H9 (cell line): Measurements from ENCODE around the gene ADCY4. TPM values are rescaled to one million over a fixed set of nuclear protein-coding genes. Genes with fewer than 3 reads are reported as not detected.

Experiments used
- DNase-seq: peaks from one replicate; pipeline ENCODE4 v3.0.0-alpha.2; 2017
- H2AFZ ChIP-seq: one replicate; pipeline ENCODE4 v1.6.1; 2013; ENCODE audit warnings: mild to moderate bottlenecking, low read length, control low read depth, moderate library complexity
- H2AK5ac ChIP-seq: 2 replicates; pipeline ENCODE4 v1.6.1; 2013; ENCODE audit warnings: low read length, control low read depth, mixed read lengths; ENCODE audit not compliant: insufficient read length
- H2BK120ac ChIP-seq: one replicate; pipeline ENCODE4 v1.6.1; 2013; ENCODE audit warnings: low read depth, mild to moderate bottlenecking, low read length, control low read depth, inconsistent platforms; ENCODE audit not compliant: poor library complexity, severe bottlenecking
- H2BK12ac ChIP-seq: 2 replicates; pipeline ENCODE4 v1.6.1; 2013; ENCODE audit warnings: low read length, control low read depth, mixed read lengths, low read depth; ENCODE audit not compliant: insufficient read length
- H2BK15ac ChIP-seq: 2 replicates; pipeline ENCODE4 v1.6.1; 2013; ENCODE audit warnings: low read depth, low read length, control low read depth
- H2BK20ac ChIP-seq: one replicate; pipeline ENCODE4 v1.6.1; 2013; ENCODE audit warnings: low read depth, mild to moderate bottlenecking, low read length, control low read depth, inconsistent platforms; ENCODE audit not compliant: poor library complexity, severe bottlenecking
- H2BK5ac ChIP-seq: 2 replicates; pipeline ENCODE4 v1.6.1; 2013; ENCODE audit warnings: low read length, control low read depth, mixed read lengths; ENCODE audit not compliant: insufficient read length
- H3K14ac ChIP-seq: 2 replicates; pipeline ENCODE4 v1.6.1; 2013; ENCODE audit warnings: low read length, control low read depth; ENCODE audit not compliant: insufficient read depth
- H3K18ac ChIP-seq: 2 replicates; pipeline ENCODE4 v1.6.1; 2013; ENCODE audit warnings: low read depth, mild to moderate bottlenecking, mixed read lengths, low read length, control low read depth; ENCODE audit not compliant: insufficient read length
- H3K23ac ChIP-seq: 2 replicates; pipeline ENCODE4 v1.6.1; 2013; ENCODE audit warnings: low read length, control low read depth, mixed read lengths, low read depth; ENCODE audit not compliant: insufficient read length
- H3K23me2 ChIP-seq: 2 replicates; pipeline ENCODE4 v1.6.1; 2013; ENCODE audit warnings: low read depth, mild to moderate bottlenecking, mixed read lengths, low read length, control low read depth; ENCODE audit not compliant: insufficient read length, poor library complexity, severe bottlenecking
- H3K27ac ChIP-seq: 2 replicates; pipeline ENCODE4 v1.5.1; 2013; ENCODE audit warnings: low read length, control low read depth, mixed read lengths, low read depth; ENCODE audit not compliant: insufficient read length
- H3K27me3 ChIP-seq: 2 replicates; pipeline ENCODE4 v1.6.1; 2013; ENCODE audit warnings: low read length, control low read depth, inconsistent platforms; ENCODE audit not compliant: insufficient read depth
- H3K4ac ChIP-seq: 2 replicates; pipeline ENCODE4 v1.6.1; 2013; ENCODE audit warnings: low read depth, mild to moderate bottlenecking, control low read depth, inconsistent platforms, low read length, moderate library complexity
- H3K4me1 ChIP-seq: 2 replicates; pipeline ENCODE4 v1.6.1; 2013; ENCODE audit warnings: low read length, control low read depth, inconsistent platforms; ENCODE audit not compliant: insufficient read depth
- H3K4me2 ChIP-seq: 2 replicates; pipeline ENCODE4 v1.6.1; 2013; ENCODE audit warnings: low read length, control low read depth, mixed read lengths; ENCODE audit not compliant: insufficient read length, insufficient read depth
- H3K56ac ChIP-seq: 2 replicates; pipeline ENCODE4 v1.6.1; 2013; ENCODE audit warnings: low read depth, mild to moderate bottlenecking, mixed read lengths, low read length, control low read depth; ENCODE audit not compliant: insufficient read length
- H3K79me1 ChIP-seq: 2 replicates; pipeline ENCODE4 v1.6.1; 2013; ENCODE audit warnings: low read depth, mild to moderate bottlenecking, moderate library complexity, low read length, control low read depth, inconsistent platforms; ENCODE audit not compliant: insufficient read depth, poor library complexity, severe bottlenecking
- H3K79me2 ChIP-seq: 2 replicates; pipeline ENCODE4 v1.6.1; 2013; ENCODE audit warnings: low read length, control low read depth, inconsistent platforms; ENCODE audit not compliant: insufficient read depth
- H3K9ac ChIP-seq: 2 replicates; pipeline ENCODE4 v1.6.1; 2013; ENCODE audit warnings: low read length, control low read depth, mixed read lengths; ENCODE audit not compliant: insufficient read length; ENCODE audit errors: extremely low read depth
- H3K9me3 ChIP-seq: one replicate; pipeline ENCODE4 v1.6.1; 2013; ENCODE audit warnings: low read depth, low read length, inconsistent platforms; ENCODE audit not compliant: control insufficient read depth
- H3T11ph ChIP-seq: one replicate; pipeline ENCODE4 v1.6.1; 2013; ENCODE audit warnings: mild to moderate bottlenecking, low read length, control low read depth, inconsistent platforms
- H4K20me1 ChIP-seq: one replicate; pipeline ENCODE4 v1.6.1; 2013; ENCODE audit not compliant: control insufficient read depth, insufficient read length, insufficient read depth
- H4K5ac ChIP-seq: 2 replicates; pipeline ENCODE4 v1.6.1; 2013; ENCODE audit warnings: low read depth, mild to moderate bottlenecking, mixed read lengths, low read length, control low read depth; ENCODE audit not compliant: insufficient read length
- H4K8ac ChIP-seq: replicated peaks from 2 replicates; pipeline ENCODE4 v1.6.1; 2013; ENCODE audit warnings: low read length, control low read depth, mixed read lengths, low read depth; ENCODE audit not compliant: insufficient read length
- H4K91ac ChIP-seq: 2 replicates; pipeline ENCODE4 v1.6.1; 2013; ENCODE audit warnings: low read depth, mild to moderate bottlenecking, moderate library complexity, mixed read lengths, low read length, control low read depth; ENCODE audit not compliant: insufficient read length
- H3K27ac Mint-ChIP-seq, 3 experiments: 2 replicates in 2 of 3; 3 replicates in 1 of 3; pipeline ENCODE4 v1.8.0; 2020 to 2021; ENCODE audit warnings: mixed read lengths in 3 of 3, mild to moderate bottlenecking in 1 of 3, moderate library complexity in 1 of 3
- H3K27me3 Mint-ChIP-seq: 2 replicates; pipeline ENCODE4 v1.8.0; 2021; ENCODE audit warnings: low read depth, mild to moderate bottlenecking, moderate library complexity, mixed read lengths
- H3K36me3 Mint-ChIP-seq, 3 experiments: 2 replicates in 2 of 3; 3 replicates in 1 of 3; pipeline ENCODE4 v1.8.0; 2020 to 2021; ENCODE audit warnings: low read depth in 3 of 3, mixed read lengths in 3 of 3; ENCODE audit not compliant: insufficient read depth in 1 of 3
- H3K4me1 Mint-ChIP-seq, 2 experiments: 2 replicates each; pipeline ENCODE4 v1.8.0; 2020; ENCODE audit warnings: mixed read lengths in 2 of 2
- H3K4me3 Mint-ChIP-seq, 2 experiments: 2 replicates in 1 of 2; 3 replicates in 1 of 2; pipeline ENCODE4 v1.8.0; 2020 to 2021; ENCODE audit warnings: mild to moderate bottlenecking in 2 of 2, mixed read lengths in 2 of 2, moderate library complexity in 1 of 2
- H3K9me3 Mint-ChIP-seq, 2 experiments: 2 replicates in 1 of 2; 3 replicates in 1 of 2; pipeline ENCODE4 v1.8.0; 2020; ENCODE audit warnings: mild to moderate bottlenecking in 2 of 2, mixed read lengths in 2 of 2, moderate library complexity in 1 of 2
- CTCF ChIP-seq: fragments of 200-600 bp; sonication (generic); conservative IDR thresholded peaks from 3 replicates; pipeline ENCODE4 v1.8.0; 2021; ENCODE audit warnings: antibody characterized with exemption, mild to moderate bottlenecking
- WGBS: extraction: QIAGEN DNeasy Blood & Tissue Kit; methylation state at CpG from one replicate; pipeline ENCODE4 v1.1.7; 2013; ENCODE audit warnings: missing lambda C conversion rate, low lambda C conversion rate, mixed read lengths; ENCODE audit not compliant: insufficient read length; ENCODE audit errors: extremely low coverage; 5-methylcytosine and 5-hydroxymethylcytosine counted together
- total RNA-seq: library from RNA; stranded (reverse); gene quantifications from 2 replicates; pipeline ENCODE4 v1.2.1, GENCODE V29; 2021

Gene ADCY4
- total RNA-seq, 1 experiment from 2014 or later, result 0.09 TPM

GRCh38 chr14:24281636-24282035 is 53.2 kb downstream of the ADCY4 start:
- H3K27me3 ChIP-seq, result no peaks in the 10 kb centered on the region
- no peak overlapping the region for H3K4ac ChIP-seq
- no peak overlapping the region for H2AK5ac ChIP-seq
- WGBS, result no CpG with 5 or more reads among the region's 7 CpGs
- H3T11ph ChIP-seq, result no peak overlapping the region
- no peak for DNase-seq
- no peaks in the 10 kb centered on the region for H3K23me2 ChIP-seq
- no peaks in the 10 kb centered on the region for H3K79me2 ChIP-seq
- H3K9me3 Mint-ChIP-seq, result no peaks in the 10 kb centered on the region
- no peak overlapping the region for H4K5ac ChIP-seq
- TF ChIP-seq CTCF, result no peak
- no peak overlapping the region for H2BK15ac ChIP-seq
- no peak overlapping the region for H3K27ac ChIP-seq
- H3K56ac ChIP-seq, result no peak overlapping the region
- no peak overlapping the region for H2BK20ac ChIP-seq
- no peak overlapping the region for H2BK5ac ChIP-seq
- no peak overlapping the region for H2AFZ ChIP-seq
- no peaks in the 10 kb centered on the region for H3K4me1 ChIP-seq
- H3K36me3 Mint-ChIP-seq, result no peaks in the 10 kb centered on the region
- H3K18ac ChIP-seq, result no peak overlapping the region
- H4K8ac ChIP-seq, result no peak overlapping the region
- H3K9ac ChIP-seq, result no peak overlapping the region
- H3K4me2 ChIP-seq, result no peak overlapping the region
- H3K9me3 ChIP-seq, result no peaks in the 10 kb centered on the region
- H3K27me3 Mint-ChIP-seq, result no peaks in the 10 kb centered on the region
- H3K23ac ChIP-seq, result no peak overlapping the region
- H3K27ac Mint-ChIP-seq, result no peak overlapping the region; a peak in 1 of 7 replicates
- no peak overlapping the region for H4K91ac ChIP-seq
- H3K4me3 Mint-ChIP-seq, result no peak overlapping the region
- H4K20me1 ChIP-seq, result no peaks in the 10 kb centered on the region
- H2BK12ac ChIP-seq, result no peak overlapping the region
- H3K79me1 ChIP-seq, result no peaks in the 10 kb centered on the region
- H2BK120ac ChIP-seq, result no peak overlapping the region
- H3K4me1 Mint-ChIP-seq, result peaks cover 2% of the 10 kb centered on the region in 2 experiments; a peak in 1 of 4 replicates
- no peak overlapping the region for H3K14ac ChIP-seq
